Left lung (tissue), 10 donors: ENCODE results near the gene AKAP8L. TPM values are rescaled to one million over a fixed set of nuclear protein-coding genes. Genes with fewer than 3 reads are reported as not detected.
"Not testable (repeated sequence)": the region's sequence is repeated elsewhere in the genome, so short reads cannot be mapped to it uniquely, and the experiment has no call there.

Experiments used
- ATAC-seq: fragments of 200-7000 bp; cut with Tn5 transposase; one replicate; pipeline ENCODE4 v1.9.1; 2020; ENCODE audit warnings: moderate library complexity
- DNase-seq, 4 donors: peaks; one replicate each; pipeline ENCODE4 v3.0.0-alpha.2; 2013 to 2020
- H3K27ac ChIP-seq, 2 donors: fragments of 200-600 bp; sonication (generic) in 1 of 2; one replicate each; pipeline versions ENCODE4 v1.5.0 to v1.8.0; 2020 to 2021
- H3K27me3 ChIP-seq, 2 donors: fragments of 200-600 bp; sonication (generic) in 1 of 2; one replicate each; pipeline versions ENCODE4 v1.5.0 to v1.8.0; 2020 to 2021
- H3K36me3 ChIP-seq, 2 donors: fragments of 200-600 bp; sonication (generic) in 1 of 2; one replicate each; pipeline versions ENCODE4 v1.5.0 to v1.8.0; 2020 to 2021
- H3K4me1 ChIP-seq, 2 donors: fragments of 200-600 bp; one replicate each; pipeline ENCODE4 v1.8.0; 2021
- H3K4me3 ChIP-seq, 2 donors: fragments of 200-600 bp; sonication (generic) in 1 of 2; one replicate each; pipeline versions ENCODE4 v1.5.0 to v1.8.0; 2020 to 2021; ENCODE audit warnings: mild to moderate bottlenecking in 1 of 2
- H3K9me3 ChIP-seq, 2 donors: fragments of 200-600 bp; sonication (generic) in 1 of 2; one replicate each; pipeline versions ENCODE4 v1.5.0 to v1.8.0; 2020 to 2021
- intact Hi-C, 2 donors: fragments of 100-400 bp; cut with DNase I; formaldehyde crosslinking; loops; one replicate each; pipeline versions ENCODE4 v1.11.2 to v1.14.2; 2022
- polyA plus RNA-seq, 6 donors: library from polyadenylated mRNA; unstranded; fragments of 120-200 nt; gene quantifications; one replicate each; pipeline ENCODE4 v1.2.1, GENCODE V29; 2013; ENCODE audit not compliant: insufficient read length in 6 of 6
- total RNA-seq, 2 donors: library from RNA; stranded (reverse); fragmentation: NEBNext Ultra II Directional; extraction: Animal tissue kit (Norgen Biotek cat#: 25700); gene quantifications; one replicate each; pipeline ENCODE4 v1.2.1, GENCODE V29; 2021
- TF ChIP-seq, protein P1 (sequence below), 2 donors: fragments of 200-600 bp; sonication (generic) in 1 of 2; IDR thresholded peaks; one replicate each; pipeline versions ENCODE4 v1.5.0 to v1.8.0; 2021; ENCODE audit warnings: antibody characterized with exemption in 2 of 2
- donor health status: DM: no; HTN: yes; CAD: no.
- donor health status: DM: no; HTN: no; CAD: no.

AKAP8L gene
- total and polyA plus RNA-seq, 8 donors: 76.4 to 129 (median 107) TPM

DNA sequence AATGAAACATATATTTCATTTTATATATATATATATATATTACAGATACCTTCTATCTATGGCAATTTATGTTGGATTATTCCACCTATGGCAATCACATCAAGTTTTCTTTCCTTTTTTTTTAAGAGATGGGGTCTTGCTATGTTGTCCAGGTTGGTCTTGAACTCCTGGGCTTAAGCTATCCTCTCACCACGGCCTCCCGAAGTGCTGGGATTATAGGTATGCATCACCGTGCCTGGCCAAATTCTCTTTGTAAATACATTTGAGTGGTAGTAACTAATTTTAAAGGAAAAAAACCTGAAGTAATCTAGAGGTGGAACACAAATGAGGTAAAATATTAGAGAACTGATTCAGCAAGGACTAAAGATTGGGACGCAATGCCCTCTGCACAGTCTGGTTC lies 64.9 kb downstream of the AKAP8L start:
- intact Hi-C loops: no loop called here
- TF ChIP-seq, protein P1, sequence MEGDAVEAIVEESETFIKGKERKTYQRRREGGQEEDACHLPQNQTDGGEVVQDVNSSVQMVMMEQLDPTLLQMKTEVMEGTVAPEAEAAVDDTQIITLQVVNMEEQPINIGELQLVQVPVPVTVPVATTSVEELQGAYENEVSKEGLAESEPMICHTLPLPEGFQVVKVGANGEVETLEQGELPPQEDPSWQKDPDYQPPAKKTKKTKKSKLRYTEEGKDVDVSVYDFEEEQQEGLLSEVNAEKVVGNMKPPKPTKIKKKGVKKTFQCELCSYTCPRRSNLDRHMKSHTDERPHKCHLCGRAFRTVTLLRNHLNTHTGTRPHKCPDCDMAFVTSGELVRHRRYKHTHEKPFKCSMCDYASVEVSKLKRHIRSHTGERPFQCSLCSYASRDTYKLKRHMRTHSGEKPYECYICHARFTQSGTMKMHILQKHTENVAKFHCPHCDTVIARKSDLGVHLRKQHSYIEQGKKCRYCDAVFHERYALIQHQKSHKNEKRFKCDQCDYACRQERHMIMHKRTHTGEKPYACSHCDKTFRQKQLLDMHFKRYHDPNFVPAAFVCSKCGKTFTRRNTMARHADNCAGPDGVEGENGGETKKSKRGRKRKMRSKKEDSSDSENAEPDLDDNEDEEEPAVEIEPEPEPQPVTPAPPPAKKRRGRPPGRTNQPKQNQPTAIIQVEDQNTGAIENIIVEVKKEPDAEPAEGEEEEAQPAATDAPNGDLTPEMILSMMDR (IDR thresholded peaks at IDR 0.05): no peak
- H3K4me1 ChIP-seq: no peaks in the 10 kb centered on the region
- no peaks in the 10 kb centered on the region for H3K27me3 ChIP-seq
- peaks cover 0 to 75% of the 10 kb centered on the region in 2 donors for H3K36me3 ChIP-seq
- H3K27ac ChIP-seq: no peak overlapping the region
- ATAC-seq: no peak
- no peak for DNase-seq
- H3K4me3 ChIP-seq: no peak overlapping the region
- H3K9me3 ChIP-seq: no peaks in the 10 kb centered on the region

- H3K9me3 ChIP-seq, H3K27me3 ChIP-seq, H3K27ac ChIP-seq, intact Hi-C loops, H3K4me1 ChIP-seq, ATAC-seq, DNase-seq, H3K4me3 ChIP-seq: not testable (repeated sequence)
- peaks cover 0 to 64% of the 10 kb centered on the region in 2 donors for H3K36me3 ChIP-seq
Measured at GRCh38 chr19:15352535-15352934, 66.3 kb downstream of the AKAP8L start.

- H3K27me3 ChIP-seq, ATAC-seq, H3K4me3 ChIP-seq, intact Hi-C loops, H3K27ac ChIP-seq, H3K4me1 ChIP-seq, DNase-seq, H3K9me3 ChIP-seq: not testable (repeated sequence)
- peaks cover 0 to 44% of the 10 kb centered on the region in 2 donors for H3K36me3 ChIP-seq
Measured at GRCh38 chr19:15341328-15341727, 77.5 kb downstream of the AKAP8L start.

DNA sequence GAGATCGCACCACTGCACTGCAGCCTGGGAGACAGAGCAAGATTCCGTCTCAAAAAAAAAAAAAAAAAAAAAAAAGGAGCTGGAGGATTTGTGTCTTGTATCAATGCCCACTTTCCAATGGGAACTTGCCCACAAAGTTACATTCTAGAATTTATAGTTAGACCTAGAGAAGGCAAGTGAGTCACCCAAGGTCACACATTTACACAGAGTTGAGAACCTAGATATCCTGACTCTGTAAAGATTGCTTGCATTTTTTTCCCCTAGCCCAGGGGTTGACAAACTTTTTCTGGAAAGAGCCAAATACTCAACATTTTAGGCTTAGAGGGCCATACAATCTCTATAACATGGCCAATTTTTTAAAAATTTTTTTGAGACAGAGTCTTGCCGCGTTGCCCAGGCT lies 78.7 kb downstream of the AKAP8L start:
- Histone ChIP-seq H3K36me3 (peaks cover 0 to 34% of the 10 kb centered on the region in 2 donors), H3K4me1 (no peaks in the 10 kb centered on the region), H3K27me3 (no peaks in the 10 kb centered on the region), H3K27ac (no peak overlapping the region), H3K9me3 (no peaks in the 10 kb centered on the region), H3K4me3 (no peak overlapping the region)
- TF ChIP-seq, protein P1 (IDR thresholded peaks at IDR 0.05): no peak
- intact Hi-C loops: no loop called here
- no peak for ATAC-seq
- no peak for DNase-seq

DNA sequence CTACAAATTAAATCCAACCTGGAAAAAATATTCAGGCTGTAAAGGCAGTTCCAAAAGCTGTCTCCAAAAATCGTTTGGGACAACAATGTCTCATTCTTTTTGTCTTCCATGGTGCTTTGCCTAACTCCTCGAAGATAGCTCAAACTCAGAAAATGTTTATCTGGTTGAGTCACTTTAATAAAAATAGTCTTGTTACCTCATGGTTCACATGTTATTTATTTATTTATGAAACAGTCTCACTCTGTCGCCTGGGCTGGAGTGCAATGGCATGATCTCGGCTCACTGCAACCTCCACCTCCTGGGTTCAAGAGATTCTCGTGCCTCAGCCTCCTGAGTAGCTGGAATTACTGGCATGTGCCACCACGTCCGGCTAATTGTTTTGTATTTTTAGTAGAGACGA lies 81.6 kb downstream of the AKAP8L start:
- TF ChIP-seq, protein P1 (IDR thresholded peaks at IDR 0.05): no peak
- Histone ChIP-seq H3K4me3 (no peak overlapping the region), H3K4me1 (peaks cover 6 to 19% of the 10 kb centered on the region in 2 donors), H3K36me3 (peaks cover 0 to 14% of the 10 kb centered on the region in 2 donors), H3K27me3 (no peaks in the 10 kb centered on the region), H3K27ac (no peak overlapping the region), H3K9me3 (no peaks in the 10 kb centered on the region)
- ATAC-seq: no peak
- no peak for DNase-seq
- intact Hi-C loops: loop anchor here in 1 of 2 donors (10.0 kb wide), 1 partner anchor 72 kb away; no protein-coding TSS in a partner anchor

DNA sequence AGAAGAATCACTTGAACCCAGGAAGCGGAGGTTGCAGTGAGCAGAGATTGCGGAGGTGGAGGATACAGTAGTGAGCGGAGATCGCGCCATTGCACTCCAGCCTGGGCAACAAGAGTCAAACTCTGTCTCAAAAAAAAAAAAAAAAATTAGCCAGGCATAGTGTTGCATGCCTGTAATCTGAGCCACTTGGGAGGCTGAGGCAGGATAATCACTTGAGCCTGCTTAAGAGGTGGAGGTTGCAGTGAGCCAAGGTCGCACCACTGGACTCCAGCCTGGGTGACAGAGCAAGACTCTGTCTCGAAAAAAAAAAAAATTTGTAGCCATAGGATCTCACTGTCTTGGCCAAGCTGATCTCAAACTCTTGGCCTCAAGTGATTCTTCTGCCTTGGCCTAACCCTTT lies 82.8 kb downstream of the AKAP8L start:
- peaks cover 6 to 21% of the 10 kb centered on the region in 2 donors for H3K4me1 ChIP-seq
- intact Hi-C loops: loop anchor here in 1 of 2 donors (10.0 kb wide), 1 partner anchor 71 kb away; no protein-coding TSS in a partner anchor
- DNase-seq, H3K9me3 ChIP-seq, ATAC-seq, H3K4me3 ChIP-seq, H3K27ac ChIP-seq, H3K27me3 ChIP-seq: not testable (repeated sequence)
- H3K36me3 ChIP-seq: peaks cover 0 to 12% of the 10 kb centered on the region in 2 donors
